ENCODE data around the gene KTN1. TPM values are rescaled to one million over a fixed set of nuclear protein-coding genes. Genes with fewer than 3 reads are reported as not detected.

KTN1 gene
- total and polyA plus RNA-seq, 2 experiments from 2014 or later = 119 to 225 TPM

DNA sequence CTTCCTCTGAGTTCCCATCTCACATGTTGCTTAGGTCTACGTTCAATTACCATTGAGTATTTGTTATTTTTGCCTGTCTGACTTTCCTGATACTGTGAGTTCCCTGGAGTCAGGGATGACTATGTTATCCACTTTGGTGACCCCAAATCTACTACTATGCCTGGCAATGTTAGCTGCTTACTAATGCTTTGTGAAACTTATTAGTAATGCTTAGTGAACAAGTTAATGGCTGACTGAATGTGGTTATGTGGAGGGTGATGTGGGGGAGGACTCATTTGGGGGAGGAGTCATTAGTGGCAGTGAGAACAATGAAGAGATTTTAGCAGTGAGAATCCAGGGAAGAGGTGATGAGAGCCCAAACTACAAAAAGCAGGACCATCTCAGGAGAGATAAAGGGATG is 121.6 kb downstream of the KTN1 start:
- no peak overlapping the region for H3K9ac ChIP-seq
- DNase-seq = peak; percentile 86
- no peaks in the 10 kb centered on the region for H3K9me3 ChIP-seq (ENCODE audit: low read depth)
- in situ Hi-C loops (cut with MboI) = no loop called here
- WGBS, 2 experiments (ENCODE audit: low coverage in 1 of 2, low lambda C conversion rate in 2 of 2, missing lambda C conversion rate in 2 of 2) = 25 to 27% methylated on average over 1 of the region's 1 CpG
- no peaks in the 10 kb centered on the region for H4K20me1 ChIP-seq (ENCODE audit: insufficient read depth)
- no peak for TF ChIP-seq EZH2 (IDR thresholded peaks at IDR 0.05; ENCODE audit: insufficient read depth, poor library complexity, severe bottlenecking)
- H3K79me2 ChIP-seq (ENCODE audit: insufficient read depth) = no peaks in the 10 kb centered on the region
- no peaks in the 10 kb centered on the region for H3K27me3 ChIP-seq (replicated peaks; ENCODE audit: insufficient read depth)
- H3F3A ChIP-seq (ENCODE audit: insufficient read depth) = peaks cover 18% of the 10 kb centered on the region
- H3K4me1 ChIP-seq (ENCODE audit: insufficient read depth) = peaks cover 22% of the 10 kb centered on the region
- H3K4me3 ChIP-seq = no peak overlapping the region
- peak overlapping the region; percentile 23 for H3K4me2 ChIP-seq (ENCODE audit: unreplicated experiment)
- H3K9me2 ChIP-seq (ENCODE audit: insufficient read depth) = no peaks in the 10 kb centered on the region
- H2AFZ ChIP-seq = no peak overlapping the region
- peak overlapping the region; percentile 31; the same call in 1 of the 2 replicates for H3K27ac ChIP-seq
- no peaks in the 10 kb centered on the region for H3K36me3 ChIP-seq (ENCODE audit: low read depth)

- Histone ChIP-seq H3K27ac (no peak overlapping the region), H3K9me3 (ENCODE audit: low read depth) (no peaks in the 10 kb centered on the region), H3K4me1 (ENCODE audit: insufficient read depth) (peaks cover 21% of the 10 kb centered on the region), H3K27me3 (replicated peaks; ENCODE audit: insufficient read depth) (no peaks in the 10 kb centered on the region), H3K4me2 (ENCODE audit: unreplicated experiment) (no peak overlapping the region), H3K4me3 (no peak overlapping the region), H2AFZ (no peak overlapping the region), H3K9me2 (ENCODE audit: insufficient read depth) (no peaks in the 10 kb centered on the region), H3K9ac (no peak overlapping the region), H3K79me2 (ENCODE audit: insufficient read depth) (no peaks in the 10 kb centered on the region), H3K36me3 (ENCODE audit: low read depth) (no peaks in the 10 kb centered on the region), H4K20me1 (ENCODE audit: insufficient read depth) (no peaks in the 10 kb centered on the region), H3F3A (ENCODE audit: insufficient read depth) (peaks cover 24% of the 10 kb centered on the region)
- in situ Hi-C loops (cut with MboI) = no loop called here
- DNase-seq = no peak
- WGBS, 2 experiments (ENCODE audit: low coverage in 1 of 2, low lambda C conversion rate in 2 of 2, missing lambda C conversion rate in 2 of 2) = 88 to 91% methylated on average over 6 of the region's 6 CpGs
- TF ChIP-seq EZH2 (IDR thresholded peaks at IDR 0.05; ENCODE audit: insufficient read depth, poor library complexity, severe bottlenecking) = no peak
- TF ChIP-seq EZH2phosphoT487 (IDR thresholded peaks at IDR 0.05; ENCODE audit: insufficient read depth, low read depth) = no peak
Observed at GRCh38 chr14:55702511-55702910, 122.5 kb downstream of the KTN1 start.

- no peak overlapping the region for H2AFZ ChIP-seq
- no peaks in the 10 kb centered on the region for H3K27me3 ChIP-seq (replicated peaks; ENCODE audit: insufficient read depth)
- in situ Hi-C loops (cut with MboI) = no loop called here
- no peak overlapping the region for H3K27ac ChIP-seq
- no peak overlapping the region for H3K4me3 ChIP-seq
- DNase-seq = no peak
- H3K36me3 ChIP-seq (ENCODE audit: low read depth) = no peaks in the 10 kb centered on the region
- no peaks in the 10 kb centered on the region for H3K9me3 ChIP-seq (ENCODE audit: low read depth)
- no peaks in the 10 kb centered on the region for H4K20me1 ChIP-seq (ENCODE audit: insufficient read depth)
- no peak overlapping the region for H3K9ac ChIP-seq
- peaks cover 13% of the 10 kb centered on the region; the same call in 1 of the 2 replicates for H3K4me1 ChIP-seq (ENCODE audit: insufficient read depth)
- WGBS, 2 experiments (ENCODE audit: low coverage in 1 of 2, low lambda C conversion rate in 2 of 2, missing lambda C conversion rate in 2 of 2) = 80 to 97% methylated on average over 1 of the region's 1 CpG
- no peaks in the 10 kb centered on the region for H3K79me2 ChIP-seq (ENCODE audit: insufficient read depth)
- TF ChIP-seq EZH2phosphoT487 (IDR thresholded peaks at IDR 0.05; ENCODE audit: insufficient read depth, low read depth) (no peak), EZH2 (IDR thresholded peaks at IDR 0.05; ENCODE audit: insufficient read depth, poor library complexity, severe bottlenecking) (no peak)
- H3F3A ChIP-seq (ENCODE audit: insufficient read depth) = peaks cover 19% of the 10 kb centered on the region
- no peak overlapping the region for H3K4me2 ChIP-seq (ENCODE audit: unreplicated experiment)
- H3K9me2 ChIP-seq (ENCODE audit: insufficient read depth) = no peaks in the 10 kb centered on the region
Observed at GRCh38 chr14:55704654-55705053, 124.6 kb downstream of the KTN1 start.

DNA sequence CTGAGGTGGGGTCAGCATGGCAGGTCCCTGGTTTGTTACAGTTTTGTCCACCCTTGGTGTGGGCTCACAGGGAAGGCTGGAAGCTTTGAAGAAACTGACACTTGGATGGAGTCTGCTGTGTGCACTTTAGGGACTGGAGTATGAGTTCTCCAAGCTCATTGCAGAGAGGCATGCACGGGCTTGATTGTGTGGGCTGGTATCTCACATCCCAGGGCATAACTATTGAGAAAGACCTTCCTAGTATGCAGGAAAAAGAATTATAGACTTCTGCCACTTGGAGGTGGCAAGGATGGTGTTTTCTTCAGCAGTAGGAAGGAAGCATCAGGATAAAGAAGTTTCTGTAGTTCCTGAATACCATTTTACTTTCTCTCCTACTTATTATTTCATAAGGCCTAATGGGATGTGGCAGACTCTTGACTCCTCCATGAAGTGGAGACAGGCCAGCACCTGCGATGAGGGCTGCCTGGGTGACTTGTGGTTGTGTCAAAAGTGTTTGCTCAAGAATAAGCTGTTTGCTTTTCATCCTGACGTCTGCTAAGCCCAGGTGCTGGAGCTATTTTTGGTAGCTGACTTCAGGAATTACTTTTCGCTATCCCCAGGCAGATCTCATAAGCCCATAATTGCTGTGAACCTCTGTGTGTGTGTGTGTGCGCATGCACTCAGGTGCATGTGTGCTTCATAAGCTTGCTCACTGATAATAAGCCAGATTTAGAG is 125.8 kb downstream of the KTN1 start:
- Histone ChIP-seq H3K4me2 (ENCODE audit: unreplicated experiment) (no peak overlapping the region), H3K9me3 (ENCODE audit: low read depth) (no peaks in the 10 kb centered on the region), H2AFZ (no peak overlapping the region), H3K27ac (no peak overlapping the region), H3K36me3 (ENCODE audit: low read depth) (no peaks in the 10 kb centered on the region), H3K4me3 (no peak overlapping the region), H3K4me1 (ENCODE audit: insufficient read depth) (peaks cover 13% of the 10 kb centered on the region; the same call in 1 of the 2 replicates), H4K20me1 (ENCODE audit: insufficient read depth) (no peaks in the 10 kb centered on the region), H3K9me2 (ENCODE audit: insufficient read depth) (no peaks in the 10 kb centered on the region), H3F3A (ENCODE audit: insufficient read depth) (peaks cover 17% of the 10 kb centered on the region), H3K9ac (no peak overlapping the region), H3K79me2 (ENCODE audit: insufficient read depth) (no peaks in the 10 kb centered on the region), H3K27me3 (replicated peaks; ENCODE audit: insufficient read depth) (no peaks in the 10 kb centered on the region)
- in situ Hi-C loops (cut with MboI) = no loop called here
- 91 to 95% methylated on average over 5 of the region's 5 CpGs for WGBS, 2 experiments (ENCODE audit: low coverage in 1 of 2, low lambda C conversion rate in 2 of 2, missing lambda C conversion rate in 2 of 2)
- TF ChIP-seq EZH2 (IDR thresholded peaks at IDR 0.05; ENCODE audit: insufficient read depth, poor library complexity, severe bottlenecking) (no peak), EZH2phosphoT487 (IDR thresholded peaks at IDR 0.05; ENCODE audit: insufficient read depth, low read depth) (no peak)
- no peak for DNase-seq

Measured in GM23248 (cell line).